ENCODE results near the gene ADAM12. TPM values are rescaled to one million over a fixed set of nuclear protein-coding genes. Genes with fewer than 3 reads are reported as not detected.
A peak's percentile ranks its signal among the peaks of the same experiment; 100 is the strongest.

The ADAM12 gene
- total and polyA plus RNA-seq, 5 donors = 0.14 to 2.7 (median 1.4) TPM

- Histone ChIP-seq H3K9me3 (ENCODE audit: control insufficient read depth, low read length) (no peaks in the 10 kb centered on the region), H3K4me3 (ENCODE audit: low read length) (no peak overlapping the region), H3K27me3 (ENCODE audit: control insufficient read depth, insufficient read depth) (no peaks in the 10 kb centered on the region), H3K4me1 (ENCODE audit: control insufficient read depth, insufficient read depth, low read length) (no peaks in the 10 kb centered on the region), H3K27ac (ENCODE audit: low read length) (no peak overlapping the region)
- DNase-seq (no peak), ATAC-seq (no peak)
- intact Hi-C loops (cut with DNase I) = no loop called here
- 49% methylated on average over 2 of the region's 2 CpGs for WGBS
Measured at GRCh38 chr10:126068322-126068721, 320.0 kb downstream of the ADAM12 start.

- H3K9me3 ChIP-seq (ENCODE audit: control insufficient read depth, low read length) = no peaks in the 10 kb centered on the region
- DNase-seq (no peak), ATAC-seq (no peak)
- peaks cover 2% of the 10 kb centered on the region for H3K4me1 ChIP-seq (ENCODE audit: control insufficient read depth, insufficient read depth, low read length)
- H3K4me3 ChIP-seq (ENCODE audit: low read length) = no peak overlapping the region
- no peaks in the 10 kb centered on the region for H3K27me3 ChIP-seq (ENCODE audit: control insufficient read depth, insufficient read depth)
- intact Hi-C loops (cut with DNase I) = no loop called here
- no peak overlapping the region for H3K27ac ChIP-seq (ENCODE audit: low read length)
- 90% methylated on average over 10 of the region's 10 CpGs for WGBS
Measured at GRCh38 chr10:126066456-126066855, 321.8 kb downstream of the ADAM12 start.

- ATAC-seq (no peak), DNase-seq (peak in 1 of 3 donors; percentile 47)
- Histone ChIP-seq H3K27ac (ENCODE audit: low read length) (no peak overlapping the region), H3K9me3 (ENCODE audit: control insufficient read depth, low read length) (no peaks in the 10 kb centered on the region), H3K4me1 (ENCODE audit: control insufficient read depth, insufficient read depth, low read length) (peaks cover 2% of the 10 kb centered on the region), H3K4me3 (ENCODE audit: low read length) (no peak overlapping the region), H3K27me3 (ENCODE audit: control insufficient read depth, insufficient read depth) (no peaks in the 10 kb centered on the region)
- intact Hi-C loops (cut with DNase I) = no loop called here
- 58% methylated on average over 9 of the region's 9 CpGs for WGBS
Measured at GRCh38 chr10:126065751-126066377, 322.4 kb downstream of the ADAM12 start.

GRCh38 chr10:126064512-126064911, 323.8 kb downstream of the ADAM12 start:
- peak in 1 of 3 donors; percentile 57 for DNase-seq

GRCh38 chr10:126063353-126063791, 324.9 kb downstream of the ADAM12 start:
- H3K27ac ChIP-seq (ENCODE audit: low read length) = no peak overlapping the region
- no peak overlapping the region for H3K4me3 ChIP-seq (ENCODE audit: low read length)
- DNase-seq = no peak
- H3K27me3 ChIP-seq (ENCODE audit: control insufficient read depth, insufficient read depth) = no peaks in the 10 kb centered on the region
- WGBS = 70% methylated on average over 6 of the region's 6 CpGs
- intact Hi-C loops (cut with DNase I) = no loop called here
- H3K9me3 ChIP-seq (ENCODE audit: control insufficient read depth, low read length) = no peaks in the 10 kb centered on the region
- peaks cover 2% of the 10 kb centered on the region for H3K4me1 ChIP-seq (ENCODE audit: control insufficient read depth, insufficient read depth, low read length)
- ATAC-seq = no peak

More at GRCh38 chr10:126064512-126064911, 323.8 kb downstream of the ADAM12 start:
- no peaks in the 10 kb centered on the region for H3K27me3 ChIP-seq (ENCODE audit: control insufficient read depth, insufficient read depth)
- no peak for ATAC-seq
- 94% methylated on average over 16 of the region's 16 CpGs for WGBS
- no peak overlapping the region for H3K4me3 ChIP-seq (ENCODE audit: low read length)
- H3K27ac ChIP-seq (ENCODE audit: low read length) = no peak overlapping the region
- peaks cover 2% of the 10 kb centered on the region for H3K4me1 ChIP-seq (ENCODE audit: control insufficient read depth, insufficient read depth, low read length)
- intact Hi-C loops (cut with DNase I) = no loop called here
- H3K9me3 ChIP-seq (ENCODE audit: control insufficient read depth, low read length) = no peaks in the 10 kb centered on the region

GRCh38 chr10:126062131-126063032, 325.9 kb downstream of the ADAM12 start:
- no peaks in the 10 kb centered on the region for H3K9me3 ChIP-seq (ENCODE audit: control insufficient read depth, low read length)
- DNase-seq (peak; percentile 94 to 97 (median 97)), ATAC-seq (peak; percentile 89 to 92)
- intact Hi-C loops (cut with DNase I) = no loop called here
- peak overlapping the region; percentile 39 for H3K27ac ChIP-seq (ENCODE audit: low read length)
- no peak overlapping the region for H3K4me3 ChIP-seq (ENCODE audit: low read length)
- H3K27me3 ChIP-seq (ENCODE audit: control insufficient read depth, insufficient read depth) = no peaks in the 10 kb centered on the region
- peaks cover 2% of the 10 kb centered on the region for H3K4me1 ChIP-seq (ENCODE audit: control insufficient read depth, insufficient read depth, low read length)
- 49% methylated on average over 11 of the region's 11 CpGs for WGBS

GRCh38 chr10:126061526-126061925, 326.8 kb downstream of the ADAM12 start:
- ATAC-seq (no peak), DNase-seq (no peak)
- peaks cover 2% of the 10 kb centered on the region for H3K4me1 ChIP-seq (ENCODE audit: control insufficient read depth, insufficient read depth, low read length)
- 56% methylated on average over 3 of the region's 3 CpGs for WGBS
- H3K27me3 ChIP-seq (ENCODE audit: control insufficient read depth, insufficient read depth) = no peaks in the 10 kb centered on the region
- no peak overlapping the region for H3K27ac ChIP-seq (ENCODE audit: low read length)
- no peaks in the 10 kb centered on the region for H3K9me3 ChIP-seq (ENCODE audit: control insufficient read depth, low read length)
- no peak overlapping the region for H3K4me3 ChIP-seq (ENCODE audit: low read length)
- intact Hi-C loops (cut with DNase I) = no loop called here

- WGBS = 32% methylated on average over 11 of the region's 11 CpGs
Measured at GRCh38 chr10:126060261-126060931, 327.9 kb downstream of the ADAM12 start.

GRCh38 chr10:126059076-126059826, 329.0 kb downstream of the ADAM12 start:
- Histone ChIP-seq H3K27ac (ENCODE audit: low read length) (no peak overlapping the region), H3K4me3 (ENCODE audit: low read length) (no peak overlapping the region), H3K4me1 (ENCODE audit: control insufficient read depth, insufficient read depth, low read length) (peaks cover 2% of the 10 kb centered on the region), H3K27me3 (ENCODE audit: control insufficient read depth, insufficient read depth) (no peaks in the 10 kb centered on the region), H3K9me3 (ENCODE audit: control insufficient read depth, low read length) (no peaks in the 10 kb centered on the region)
- no peak for DNase-seq
- intact Hi-C loops (cut with DNase I) = no loop called here
- WGBS = 43% methylated on average over 4 of the region's 4 CpGs
- ATAC-seq = no peak

More at GRCh38 chr10:126060261-126060931, 327.9 kb downstream of the ADAM12 start:
- H3K9me3 ChIP-seq (ENCODE audit: control insufficient read depth, low read length) = no peaks in the 10 kb centered on the region
- peak in 2 of 3 donors; percentile 55 to 63 for DNase-seq
- intact Hi-C loops (cut with DNase I) = no loop called here
- ATAC-seq = peak; percentile 35 to 80
- H3K27ac ChIP-seq (ENCODE audit: low read length) = peak overlapping the region; percentile 51
- H3K27me3 ChIP-seq (ENCODE audit: control insufficient read depth, insufficient read depth) = no peaks in the 10 kb centered on the region
- no peak overlapping the region for H3K4me3 ChIP-seq (ENCODE audit: low read length)
- peaks cover 2% of the 10 kb centered on the region for H3K4me1 ChIP-seq (ENCODE audit: control insufficient read depth, insufficient read depth, low read length)

GRCh38 chr10:126058507-126058906, 329.8 kb downstream of the ADAM12 start:
- 45% methylated on average over 9 of the region's 9 CpGs for WGBS
- Histone ChIP-seq H3K4me3 (ENCODE audit: low read length) (no peak overlapping the region), H3K27me3 (ENCODE audit: control insufficient read depth, insufficient read depth) (no peaks in the 10 kb centered on the region), H3K9me3 (ENCODE audit: control insufficient read depth, low read length) (no peaks in the 10 kb centered on the region), H3K27ac (ENCODE audit: low read length) (no peak overlapping the region), H3K4me1 (ENCODE audit: control insufficient read depth, insufficient read depth, low read length) (peaks cover 2% of the 10 kb centered on the region)
- intact Hi-C loops (cut with DNase I) = no loop called here
- DNase-seq (no peak), ATAC-seq (no peak)
